Smooth muscle cell of the umbilical artery (primary cell): ENCODE measurements around the gene EHMT1. TPM values are rescaled to one million over a fixed set of nuclear protein-coding genes. Genes with fewer than 3 reads are reported as not detected.

Experiments used
- total RNA-seq: library from RNA; depleted of rRNA; stranded (reverse); fragments of >200 nt; gene quantifications from 2 replicates; pipeline ENCODE4 v1.2.3, GENCODE V29; 2014

Gene EHMT1
- total RNA-seq: 30.6 and 58.9 TPM in 2 replicates

GRCh38 chr9:137618105-137619067 lies at the start of gene EHMT1:
Gene EHMT1 (plus strand): TSS chr9:137619005. CDS start chr9:137619029, 24 bp downstream.

GRCh38 chr9:137578518-137579258 lies 40.1 kb upstream of the EHMT1 start, which contains the start of gene DPH7:
Gene DPH7 (minus strand): TSS chr9:137578925. CDS start chr9:137578777, 148 bp downstream.

GRCh38 chr9:137590469-137591383 lies 28.1 kb upstream of the EHMT1 start, which contains the start of gene ZMYND19:
Gene ZMYND19 (minus strand): TSS chr9:137590512. CDS start chr9:137590263, 249 bp downstream.

GRCh38 chr9:137605121-137606004 lies 13.4 kb upstream of the EHMT1 start, which contains the start of gene ARRDC1:
Gene ARRDC1 (plus strand): TSS chr9:137605686. CDS start chr9:137605718, 32 bp downstream.

GRCh38 chr9:137877506-137878122 lies 258.8 kb downstream of the EHMT1 start, which contains the start of gene CACNA1B:
Gene CACNA1B (plus strand): TSS chr9:137877782. CDS start chr9:137877934, 152 bp downstream.

Other genes starting within 250 kb of the EHMT1 start
- 10.8 and 12.2 TPM in 2 replicates for gene EXD3, start 195.8 kb upstream of the EHMT1 start, total RNA-seq
- gene NOXA1, start 195.6 kb upstream of the EHMT1 start, total RNA-seq: 0.18 and 0.30 TPM in 2 replicates
- not detected in 2 replicates for gene ENTPD8, start 177.6 kb upstream of the EHMT1 start, total RNA-seq
- gene NSMF, start 159.7 kb upstream of the EHMT1 start, total RNA-seq: 11.3 and 26.0 TPM in 2 replicates
- 0.59 and 2.3 TPM in 2 replicates for gene PNPLA7, start 68.6 kb upstream of the EHMT1 start, total RNA-seq
- 31.2 and 39.8 TPM in 2 replicates for gene MRPL41, start 67.1 kb upstream of the EHMT1 start, total RNA-seq
- 25.2 and 28.8 TPM in 2 replicates for gene DPH7, start 40.1 kb upstream of the EHMT1 start, total RNA-seq
- 18.3 and 18.4 TPM in 2 replicates for gene ZMYND19, start 28.5 kb upstream of the EHMT1 start, total RNA-seq
- gene ARRDC1, start 13.3 kb upstream of the EHMT1 start, total RNA-seq: 10.7 and 21.8 TPM in 2 replicates